Parathyroid adenoma (tissue), 2 donors: ENCODE measurements around the gene EXOC3.

Experiments used
- H2AFZ ChIP-seq: fragments of 300-600 bp; sonication (generic); one replicate; pipeline ENCODE4 v1.7.0; 2017; ENCODE audit warnings: antibody characterized with exemption, mild to moderate bottlenecking
- H3K27ac ChIP-seq: fragments of 300-600 bp; sonication (generic); one replicate; pipeline ENCODE4 v1.7.0; 2017
- H3K27me3 ChIP-seq: fragments of 300-600 bp; sonication (generic); one replicate; pipeline ENCODE4 v1.7.0; 2017; ENCODE audit warnings: low read length; ENCODE audit not compliant: control insufficient read depth, insufficient read depth
- H3K36me3 ChIP-seq: fragments of 300-600 bp; sonication (generic); one replicate; pipeline ENCODE4 v1.7.0; 2017; ENCODE audit warnings: low read length; ENCODE audit not compliant: control insufficient read depth, insufficient read depth
- H3K4me1 ChIP-seq: fragments of 300-600 bp; sonication (generic); one replicate; pipeline ENCODE4 v1.7.0; 2017; ENCODE audit warnings: control low read depth
- H3K4me2 ChIP-seq: fragments of 300-600 bp; sonication (generic); one replicate; pipeline ENCODE4 v1.7.0; 2017; ENCODE audit warnings: low read length
- H3K4me3 ChIP-seq: fragments of 300-600 bp; sonication (generic); one replicate; pipeline ENCODE4 v1.7.0; 2017; ENCODE audit warnings: low read depth, low read length
- H3K79me2 ChIP-seq: fragments of 300-600 bp; sonication (generic); one replicate; pipeline ENCODE4 v1.7.0; 2017; ENCODE audit warnings: control low read depth
- H3K9ac ChIP-seq: fragments of 300-600 bp; sonication (generic); one replicate; pipeline ENCODE4 v1.7.0; 2017; ENCODE audit warnings: mild to moderate bottlenecking
- H3K9me3 ChIP-seq: fragments of 300-600 bp; sonication (generic); one replicate; pipeline ENCODE4 v1.7.0; 2017; ENCODE audit warnings: low read length; ENCODE audit not compliant: control insufficient read depth
- TF ChIP-seq, protein P1 (sequence below): fragments of 300-600 bp; sonication (generic); IDR thresholded peaks from one replicate; pipeline ENCODE4 v1.7.0; 2017; ENCODE audit warnings: antibody characterized with exemption, mild to moderate bottlenecking
- donor health status: primary hyperparathyroidism.

Gene EXOC3

GRCh38 chr5:489689-490080, 46.7 kb downstream of the EXOC3 start:
- Histone ChIP-seq H3K9me3 (no peaks in the 10 kb centered on the region), H3K9ac (no peak overlapping the region), H2AFZ (no peak overlapping the region), H3K4me1 (no peaks in the 10 kb centered on the region), H3K4me2 (no peak overlapping the region), H3K79me2 (no peaks in the 10 kb centered on the region), H3K27me3 (no peaks in the 10 kb centered on the region), H3K4me3 (no peak overlapping the region), H3K36me3 (no peaks in the 10 kb centered on the region), H3K27ac (no peak overlapping the region)
- TF ChIP-seq, protein P1, sequence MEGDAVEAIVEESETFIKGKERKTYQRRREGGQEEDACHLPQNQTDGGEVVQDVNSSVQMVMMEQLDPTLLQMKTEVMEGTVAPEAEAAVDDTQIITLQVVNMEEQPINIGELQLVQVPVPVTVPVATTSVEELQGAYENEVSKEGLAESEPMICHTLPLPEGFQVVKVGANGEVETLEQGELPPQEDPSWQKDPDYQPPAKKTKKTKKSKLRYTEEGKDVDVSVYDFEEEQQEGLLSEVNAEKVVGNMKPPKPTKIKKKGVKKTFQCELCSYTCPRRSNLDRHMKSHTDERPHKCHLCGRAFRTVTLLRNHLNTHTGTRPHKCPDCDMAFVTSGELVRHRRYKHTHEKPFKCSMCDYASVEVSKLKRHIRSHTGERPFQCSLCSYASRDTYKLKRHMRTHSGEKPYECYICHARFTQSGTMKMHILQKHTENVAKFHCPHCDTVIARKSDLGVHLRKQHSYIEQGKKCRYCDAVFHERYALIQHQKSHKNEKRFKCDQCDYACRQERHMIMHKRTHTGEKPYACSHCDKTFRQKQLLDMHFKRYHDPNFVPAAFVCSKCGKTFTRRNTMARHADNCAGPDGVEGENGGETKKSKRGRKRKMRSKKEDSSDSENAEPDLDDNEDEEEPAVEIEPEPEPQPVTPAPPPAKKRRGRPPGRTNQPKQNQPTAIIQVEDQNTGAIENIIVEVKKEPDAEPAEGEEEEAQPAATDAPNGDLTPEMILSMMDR, result no peak

DNA sequence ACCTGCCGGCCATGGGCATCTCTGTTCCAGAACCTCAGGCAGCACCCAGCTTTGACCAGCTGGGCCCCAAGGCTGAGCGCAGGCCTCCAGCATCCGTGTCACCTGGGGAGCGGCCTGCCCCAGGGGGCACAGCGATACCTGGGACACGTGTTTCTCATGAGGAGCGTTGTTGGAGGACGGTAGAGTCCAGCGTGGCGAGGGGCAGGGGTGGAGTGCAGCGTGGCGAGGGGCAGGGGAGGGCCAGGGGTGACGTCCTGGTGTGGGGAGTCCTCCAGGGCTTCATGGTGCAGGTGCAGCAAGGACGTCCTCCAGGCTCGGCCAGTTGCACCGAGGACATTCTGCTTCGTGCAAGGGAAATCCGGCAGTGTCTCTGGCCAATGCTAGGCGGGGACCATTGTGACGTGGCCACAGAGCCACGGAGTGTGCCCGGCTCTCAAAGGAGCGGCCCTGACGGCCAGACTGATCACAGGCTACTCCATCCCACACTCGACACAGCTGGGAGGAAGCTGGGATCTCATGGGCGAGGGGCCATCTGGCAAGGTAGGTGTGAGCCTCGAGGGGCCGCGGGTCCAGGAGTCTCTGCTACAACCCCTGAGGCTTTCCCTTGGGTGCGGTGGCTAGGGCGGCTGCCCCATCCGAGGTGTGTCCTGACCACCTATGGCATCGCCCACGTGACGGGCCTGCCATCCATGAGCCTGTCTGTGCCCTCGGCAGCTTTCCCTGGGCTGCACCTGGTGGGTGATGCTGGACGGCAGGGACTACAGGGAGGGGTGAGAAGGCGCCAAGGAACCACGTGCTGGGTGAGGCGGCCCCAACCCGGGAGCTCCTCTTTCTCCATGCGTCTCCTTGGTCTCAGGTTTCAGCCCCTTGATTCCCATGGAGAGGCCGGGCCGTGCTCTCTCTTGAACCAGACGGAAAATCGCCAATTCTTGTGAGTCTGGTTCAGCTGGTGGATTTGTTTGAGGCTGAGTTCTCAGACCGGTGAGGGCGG, 47.4 kb downstream of the EXOC3 start:
- Histone ChIP-seq H3K36me3 (no peaks in the 10 kb centered on the region), H3K27me3 (no peaks in the 10 kb centered on the region), H3K27ac (no peak overlapping the region), H3K4me3 (no peak overlapping the region), H2AFZ (no peak overlapping the region), H3K9me3 (no peaks in the 10 kb centered on the region), H3K9ac (no peak overlapping the region), H3K4me1 (no peaks in the 10 kb centered on the region), H3K79me2 (no peaks in the 10 kb centered on the region), H3K4me2 (no peak overlapping the region)
- TF ChIP-seq, protein P1, result no peak

DNA sequence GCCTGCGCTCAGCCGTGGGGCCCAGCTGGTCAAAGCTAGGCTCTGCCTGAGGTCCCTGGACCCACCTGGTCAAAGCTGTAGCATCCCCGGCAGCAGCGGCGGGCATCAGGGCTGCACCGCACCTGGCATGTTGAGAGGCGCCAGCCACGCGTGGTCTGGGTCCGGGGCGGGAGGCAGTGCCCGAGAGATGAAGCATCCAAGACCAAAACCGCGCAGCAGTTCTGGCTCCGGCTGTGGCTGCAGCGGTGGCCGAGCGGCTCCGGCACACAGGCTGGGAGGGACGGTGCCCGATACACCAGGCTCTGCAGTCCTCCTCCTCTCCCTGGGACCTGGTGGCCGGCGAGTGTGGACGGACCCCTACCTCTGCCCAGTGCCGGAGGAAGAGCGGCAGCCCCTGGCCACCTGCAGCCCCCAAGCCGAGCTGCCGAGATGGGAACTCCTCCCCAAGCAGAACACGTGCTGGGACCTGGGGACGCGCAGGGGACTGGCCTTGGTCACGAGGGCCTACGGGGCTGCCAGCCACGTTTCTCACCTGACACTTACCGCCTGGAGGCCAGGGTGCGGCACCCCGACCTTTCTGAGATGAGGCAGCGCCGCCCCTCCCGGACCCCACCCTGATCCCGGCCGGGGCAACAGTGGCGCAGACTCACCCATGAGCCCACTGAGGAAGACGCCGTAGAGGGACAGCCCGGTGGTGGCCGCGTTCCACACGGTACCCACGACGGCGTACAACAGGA, 48.3 kb downstream of the EXOC3 start:
- Histone ChIP-seq H3K9me3 (no peaks in the 10 kb centered on the region), H3K4me3 (no peak overlapping the region), H3K27ac (no peak overlapping the region), H3K79me2 (no peaks in the 10 kb centered on the region), H2AFZ (no peak overlapping the region), H3K27me3 (no peaks in the 10 kb centered on the region), H3K36me3 (no peaks in the 10 kb centered on the region), H3K4me1 (no peaks in the 10 kb centered on the region), H3K4me2 (no peak overlapping the region), H3K9ac (no peak overlapping the region)
- TF ChIP-seq, protein P1, result no peak

DNA sequence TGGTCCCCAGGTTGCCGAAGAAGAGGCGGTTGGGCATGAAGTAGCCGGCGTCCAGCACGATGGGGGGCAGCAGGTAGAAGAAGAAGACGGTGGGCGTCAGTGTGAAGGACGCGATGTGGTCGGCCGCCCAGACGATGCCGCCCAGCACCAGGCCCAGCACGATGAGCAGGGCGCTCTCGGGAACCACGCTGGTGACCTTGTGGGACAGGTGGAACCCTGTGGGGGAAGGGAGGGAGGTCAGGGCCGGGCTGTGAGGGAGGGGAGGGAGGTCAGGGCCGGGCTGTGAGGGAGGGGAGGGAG, 48.8 kb downstream of the EXOC3 start:
- Histone ChIP-seq H3K79me2 (no peaks in the 10 kb centered on the region), H3K9ac (no peak overlapping the region), H2AFZ (no peak overlapping the region), H3K9me3 (no peaks in the 10 kb centered on the region), H3K4me3 (no peak overlapping the region), H3K36me3 (no peaks in the 10 kb centered on the region), H3K27ac (no peak overlapping the region), H3K4me2 (no peak overlapping the region), H3K27me3 (no peaks in the 10 kb centered on the region), H3K4me1 (no peaks in the 10 kb centered on the region)
- TF ChIP-seq, protein P1, result no peak
